Stimulated activated naive CD8-positive, alpha-beta T cell treated with anti-CD3 and anti-CD28 coated beads, Interleukin-15, Interleukin-2, amounts not matched to agents 100 ng/mL and 50 ng/mL, for 24 hours (primary cell): ENCODE measurements around the gene WRAP73.
"Not testable (repeated sequence)": the region's sequence is repeated elsewhere in the genome, so short reads cannot be mapped to it uniquely, and the experiment has no call there.

ENCODE experiments used
- H3K27ac Mint-ChIP-seq: one replicate; pipeline ENCODE4 v1.8.0; 2021; ENCODE audit warnings: mild to moderate bottlenecking, mixed read lengths
- H3K27me3 Mint-ChIP-seq: one replicate; pipeline ENCODE4 v1.8.0; 2021; ENCODE audit warnings: mixed read lengths
- H3K36me3 Mint-ChIP-seq: one replicate; pipeline ENCODE4 v1.8.0; 2021; ENCODE audit warnings: low read depth, mixed read lengths
- H3K4me1 Mint-ChIP-seq: one replicate; pipeline ENCODE4 v1.8.0; 2021; ENCODE audit warnings: low read depth, mixed read lengths
- H3K4me3 Mint-ChIP-seq: one replicate; pipeline ENCODE4 v1.8.0; 2021; ENCODE audit warnings: mild to moderate bottlenecking, mixed read lengths
- H3K9me3 Mint-ChIP-seq: one replicate; pipeline ENCODE4 v1.8.0; 2021; ENCODE audit warnings: mixed read lengths

WRAP73 gene

GRCh38 chr1:3588395-3588794, 61.5 kb downstream of the WRAP73 start:
- no peak overlapping the region for H3K27ac Mint-ChIP-seq
- H3K9me3 Mint-ChIP-seq, result no peaks in the 10 kb centered on the region
- H3K27me3 Mint-ChIP-seq, result no peaks in the 10 kb centered on the region
- no peak overlapping the region for H3K4me3 Mint-ChIP-seq
- no peaks in the 10 kb centered on the region for H3K4me1 Mint-ChIP-seq
- H3K36me3 Mint-ChIP-seq, result no peaks in the 10 kb centered on the region

- Mint-ChIP-seq H3K27me3 (no peaks in the 10 kb centered on the region), H3K9me3 (no peaks in the 10 kb centered on the region), H3K27ac (no peak overlapping the region), H3K36me3 (no peaks in the 10 kb centered on the region), H3K4me1 (no peaks in the 10 kb centered on the region), H3K4me3 (no peak overlapping the region)
These were observed 62.7 kb downstream of the WRAP73 start for GRCh38 chr1:3586986-3587759.

GRCh38 chr1:3585940-3586568, 63.8 kb downstream of the WRAP73 start:
- Mint-ChIP-seq H3K36me3 (no peaks in the 10 kb centered on the region), H3K27me3 (no peaks in the 10 kb centered on the region), H3K27ac (no peak overlapping the region), H3K4me3 (no peak overlapping the region), H3K4me1 (no peaks in the 10 kb centered on the region), H3K9me3 (no peaks in the 10 kb centered on the region)

GRCh38 chr1:3585353-3585868, 64.5 kb downstream of the WRAP73 start:
- not testable (repeated sequence) for H3K4me1 Mint-ChIP-seq, H3K27ac Mint-ChIP-seq, H3K36me3 Mint-ChIP-seq, H3K9me3 Mint-ChIP-seq, H3K27me3 Mint-ChIP-seq, H3K4me3 Mint-ChIP-seq

GRCh38 chr1:3584915-3585314, 65.0 kb downstream of the WRAP73 start:
- Mint-ChIP-seq H3K4me1 (no peaks in the 10 kb centered on the region), H3K9me3 (no peaks in the 10 kb centered on the region), H3K27me3 (no peaks in the 10 kb centered on the region), H3K27ac (no peak overlapping the region), H3K36me3 (no peaks in the 10 kb centered on the region), H3K4me3 (no peak overlapping the region)

- H3K27ac Mint-ChIP-seq, H3K36me3 Mint-ChIP-seq, H3K4me3 Mint-ChIP-seq: not testable (repeated sequence)
These were observed 66.2 kb downstream of the WRAP73 start for GRCh38 chr1:3583751-3584150.

GRCh38 chr1:3581296-3582036, 68.4 kb downstream of the WRAP73 start:
- H3K4me1 Mint-ChIP-seq, result no peaks in the 10 kb centered on the region
- no peak overlapping the region for H3K4me3 Mint-ChIP-seq
- no peaks in the 10 kb centered on the region for H3K27me3 Mint-ChIP-seq
- H3K9me3 Mint-ChIP-seq, result no peaks in the 10 kb centered on the region
- no peak overlapping the region for H3K27ac Mint-ChIP-seq
- no peaks in the 10 kb centered on the region for H3K36me3 Mint-ChIP-seq

More at GRCh38 chr1:3583751-3584150, 66.2 kb downstream of the WRAP73 start:
- H3K27me3 Mint-ChIP-seq, H3K4me1 Mint-ChIP-seq, H3K9me3 Mint-ChIP-seq: not testable (repeated sequence)
